C4-2B (cell line): ENCODE measurements around the gene TMEM17.

Experiments used
- CTCF ChIP-seq: fragments of 450-650 bp; conservative IDR thresholded peaks from 2 replicates; pipeline ENCODE4 v1.5.1; 2017; ENCODE audit warnings: mild to moderate bottlenecking
- ZFX ChIP-seq: fragments of 450-650 bp; IDR thresholded peaks from 2 replicates; pipeline ENCODE4 v1.6.1; 2017

- TF ChIP-seq CTCF (no peak), ZFX (no peak)
Measured at GRCh38 chr2:62498739-62499138, 7.3 kb downstream of the TMEM17 start.
